Stimulated activated CD4-positive, alpha-beta T cell treated with anti-CD3 and anti-CD28 coated beads, Interleukin-4, amount 100 ng/mL, for 4 hours (primary cell): Measurements from ENCODE around the gene DMD.

Source experiments
- DNase-seq, 2 experiments: peaks; one replicate each; pipeline ENCODE4 v3.0.0-alpha.2; 2020

The DMD gene

DNA sequence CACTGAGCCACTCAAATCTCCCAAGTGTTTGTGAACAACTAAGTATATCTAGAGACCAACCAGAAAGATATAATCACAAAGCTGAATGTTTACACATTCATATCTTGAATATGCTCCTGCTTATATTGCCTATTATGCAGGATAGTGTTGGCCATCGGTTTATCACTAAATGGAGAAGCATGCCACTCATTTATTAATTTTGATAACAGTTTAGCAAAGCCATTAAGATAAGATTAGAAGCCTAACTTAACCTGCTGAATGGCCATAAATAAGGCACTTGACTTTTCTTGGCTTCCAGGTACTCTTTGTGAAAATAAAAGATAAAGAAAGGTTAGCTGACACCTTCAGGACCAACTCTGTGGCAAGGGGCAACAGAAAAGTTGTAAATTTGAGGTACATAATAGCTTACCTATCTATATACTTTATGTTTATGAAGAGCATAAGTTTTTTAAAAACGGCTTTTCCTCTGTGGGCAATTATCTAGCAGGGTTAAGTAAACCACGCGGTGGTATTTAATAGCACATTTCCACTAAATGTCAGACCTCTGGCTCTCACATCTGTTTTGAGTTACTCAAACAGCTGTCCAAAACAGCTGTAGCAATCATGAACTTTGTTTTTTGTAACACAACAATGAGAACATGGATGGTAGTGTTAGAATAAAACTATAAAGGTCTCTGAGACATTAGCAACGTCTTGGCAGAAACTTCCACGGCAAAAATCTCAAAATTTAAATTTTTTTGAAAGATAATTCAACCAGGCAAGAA is 2080.7 kb downstream of the DMD start:
- no peak for DNase-seq

DNA sequence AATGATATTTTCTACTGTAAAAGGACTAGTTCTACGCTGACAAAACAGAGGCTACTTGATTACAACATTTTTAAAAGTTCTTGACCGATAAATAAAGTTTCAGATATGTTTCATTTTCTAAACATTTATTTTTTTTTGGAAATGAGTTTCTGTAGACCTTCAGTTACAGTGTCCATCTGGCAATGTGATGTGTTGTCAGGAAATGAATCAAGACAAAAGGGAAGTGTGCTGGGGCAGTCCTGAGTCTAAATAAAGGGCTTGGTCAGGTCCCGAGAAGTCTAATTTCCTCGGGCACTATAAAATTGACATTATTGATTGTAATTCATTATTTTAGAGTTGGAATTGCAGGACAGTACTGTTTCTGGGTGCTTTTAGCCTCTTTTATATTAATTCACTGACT is 2082.5 kb downstream of the DMD start:
- no peak for DNase-seq

DNA sequence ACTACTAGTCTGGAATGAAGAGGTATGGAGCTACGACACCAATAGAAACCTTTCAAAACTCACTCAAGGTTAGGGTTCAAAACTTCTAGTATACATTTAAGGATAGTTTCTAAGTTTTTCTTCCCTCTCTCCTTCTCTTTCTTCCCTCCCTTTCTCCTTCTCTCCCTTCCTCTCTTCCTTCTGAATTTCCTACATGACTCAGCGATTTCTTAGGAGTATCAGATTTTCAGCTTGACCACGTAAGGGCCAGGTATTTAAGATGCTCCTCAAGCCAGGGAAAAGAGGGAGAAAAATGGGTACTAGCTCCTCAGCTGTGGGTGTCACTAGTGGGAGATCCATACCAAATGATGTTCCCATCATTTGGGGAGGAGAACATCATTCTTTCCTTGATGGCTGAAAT is 2083.6 kb downstream of the DMD start:
- no peak for DNase-seq

DNA sequence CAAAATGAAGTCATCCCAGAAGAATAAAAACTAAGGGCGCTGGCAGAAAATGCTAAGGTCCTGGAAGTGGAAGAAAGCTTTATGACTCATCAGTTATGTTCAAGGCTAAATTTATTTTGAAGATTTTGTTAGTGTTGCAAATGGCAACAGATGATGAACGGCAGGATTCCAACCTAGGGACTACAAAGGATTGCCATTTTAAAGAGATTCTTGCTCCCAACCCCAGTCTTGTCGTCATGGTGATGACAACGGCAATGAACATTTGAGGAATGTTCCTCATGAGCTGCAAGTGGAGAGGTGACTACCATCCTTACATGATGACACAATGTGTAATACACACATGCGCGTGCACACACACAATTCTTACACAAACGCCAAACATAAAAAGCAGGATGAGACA is 2085.1 kb downstream of the DMD start:
- no peak for DNase-seq

DNA sequence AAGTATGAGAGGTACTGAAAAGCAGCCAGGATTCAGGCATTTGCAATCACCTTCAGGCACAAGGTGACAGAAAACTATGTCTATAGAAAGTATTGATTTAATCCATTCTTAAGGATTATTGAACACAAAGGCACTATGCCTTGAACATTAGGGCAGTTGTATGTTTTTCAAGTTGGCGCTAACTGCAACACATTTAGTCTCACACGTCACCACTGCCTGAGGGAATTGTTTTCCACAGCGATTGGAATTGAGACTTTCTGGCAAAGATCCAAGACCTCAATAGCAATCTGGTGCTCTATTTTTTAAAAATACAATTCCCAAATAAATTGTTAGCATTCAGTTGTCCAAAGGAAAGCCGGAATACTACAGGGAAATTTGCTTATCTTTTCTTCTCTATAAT is 2086.8 kb downstream of the DMD start:
- DNase-seq, result no peak

DNA sequence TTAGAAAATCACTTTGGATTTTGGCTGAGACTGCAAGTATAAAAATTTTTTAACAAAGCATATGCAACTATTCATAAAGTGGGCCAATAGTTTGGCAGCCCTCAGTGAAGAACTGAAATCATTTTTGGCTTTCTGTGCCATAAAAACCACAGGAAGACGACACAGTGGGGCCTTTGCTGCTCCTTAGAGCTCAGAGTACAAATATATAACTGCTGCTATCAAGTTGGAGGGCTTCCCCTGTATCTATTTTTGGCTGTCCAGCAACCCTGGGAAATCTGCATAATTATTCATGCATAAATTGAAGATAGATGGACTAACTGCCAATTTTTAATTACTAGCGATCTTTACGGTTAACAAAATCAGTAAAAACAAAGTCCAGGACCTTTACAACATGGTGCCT is 2088.0 kb downstream of the DMD start:
- DNase-seq, result no peak

DNA sequence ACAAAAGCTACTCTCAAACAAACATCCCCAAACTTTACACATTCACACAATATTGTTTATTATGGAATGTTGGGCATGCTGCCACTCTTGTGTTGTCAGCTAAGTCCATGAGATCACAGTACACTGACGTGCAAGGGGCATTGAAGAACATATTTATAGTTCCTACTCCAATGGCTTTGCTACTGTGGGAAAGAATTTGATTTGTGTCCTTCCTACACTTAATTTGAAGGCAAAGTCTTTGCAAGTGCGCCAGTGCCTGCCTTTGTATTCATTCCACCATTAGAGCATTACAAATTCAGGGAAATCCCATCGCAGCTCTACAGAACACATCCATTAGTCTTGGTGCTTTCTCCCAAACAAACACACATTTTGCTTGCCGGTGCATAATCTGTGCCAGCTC is 2094.1 kb downstream of the DMD start:
- no peak for DNase-seq

DNA sequence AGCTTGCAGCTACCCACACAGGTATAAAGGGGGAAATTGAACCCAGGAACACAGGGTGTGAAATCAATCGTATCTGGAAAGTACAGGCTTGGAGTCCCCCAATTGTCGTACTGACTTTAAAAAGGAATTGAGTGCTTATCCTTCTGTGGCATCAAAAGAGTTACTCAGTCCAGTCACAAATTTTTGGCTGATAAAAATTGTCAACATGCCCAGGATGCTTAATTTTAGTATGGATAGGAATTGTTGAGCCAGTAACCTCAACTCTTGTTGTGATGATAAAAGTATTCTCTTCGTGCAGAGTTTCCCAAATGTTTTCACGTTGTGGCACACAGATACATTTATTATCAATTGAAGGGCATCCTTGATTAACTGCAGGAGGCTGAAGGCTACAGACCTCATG is 2096.0 kb downstream of the DMD start:
- no peak for DNase-seq

DNA sequence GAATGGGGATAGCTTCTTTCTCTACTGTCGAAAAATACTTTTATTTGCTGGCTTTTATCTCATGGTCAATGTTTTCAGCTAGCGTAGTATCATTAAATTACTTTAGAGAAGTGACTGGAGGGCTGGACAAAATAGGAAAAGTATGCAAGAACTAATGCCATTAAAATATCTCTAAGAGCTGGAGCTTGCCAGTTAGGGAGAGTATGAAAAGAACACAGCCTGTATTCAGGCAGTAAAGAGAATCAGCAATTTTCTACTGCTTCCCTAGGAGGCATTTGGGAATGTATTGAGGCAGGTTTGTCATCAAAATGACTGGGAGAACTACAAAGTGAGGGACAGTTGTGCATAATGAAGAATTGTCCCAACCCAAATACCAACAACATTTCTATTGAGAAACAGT is 2096.5 kb downstream of the DMD start:
- DNase-seq, result no peak

DNA sequence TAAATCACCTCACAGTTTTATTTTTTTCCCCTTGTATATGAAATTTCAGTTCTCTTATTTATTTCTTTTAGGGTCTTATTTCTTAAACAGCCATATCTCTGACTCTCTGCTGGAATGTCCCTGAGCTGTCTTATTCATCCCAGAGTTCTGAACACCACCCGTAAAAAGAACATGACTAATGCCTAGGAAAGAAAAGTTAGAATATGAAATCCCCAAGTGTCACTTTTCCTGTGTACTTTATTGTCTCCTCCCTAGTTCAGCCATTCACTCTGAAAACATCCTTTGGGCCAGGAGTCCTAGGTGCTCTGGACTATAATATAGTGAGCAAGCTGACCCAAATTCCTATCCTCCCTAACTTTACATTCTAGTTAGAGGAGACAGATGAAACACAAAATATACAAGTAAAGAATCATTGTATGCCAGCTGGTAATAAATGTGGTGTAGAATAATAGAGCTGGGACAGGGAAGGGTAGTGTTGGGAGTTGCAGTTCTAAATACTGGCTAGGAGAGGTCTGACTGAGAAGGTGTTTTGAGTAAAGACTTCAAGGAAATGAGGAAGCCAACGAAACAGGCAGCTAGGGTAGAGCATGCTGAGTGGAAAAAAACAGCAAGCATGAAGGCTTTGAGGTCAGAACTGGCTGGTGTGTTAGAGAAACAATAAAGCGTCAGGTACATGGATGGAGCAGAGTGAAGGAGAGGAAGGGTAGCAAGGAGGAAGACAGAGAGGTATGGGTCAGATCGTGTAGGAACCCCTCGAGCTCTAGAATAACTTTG is 2098.9 kb downstream of the DMD start:
- DNase-seq, result no peak

DNA sequence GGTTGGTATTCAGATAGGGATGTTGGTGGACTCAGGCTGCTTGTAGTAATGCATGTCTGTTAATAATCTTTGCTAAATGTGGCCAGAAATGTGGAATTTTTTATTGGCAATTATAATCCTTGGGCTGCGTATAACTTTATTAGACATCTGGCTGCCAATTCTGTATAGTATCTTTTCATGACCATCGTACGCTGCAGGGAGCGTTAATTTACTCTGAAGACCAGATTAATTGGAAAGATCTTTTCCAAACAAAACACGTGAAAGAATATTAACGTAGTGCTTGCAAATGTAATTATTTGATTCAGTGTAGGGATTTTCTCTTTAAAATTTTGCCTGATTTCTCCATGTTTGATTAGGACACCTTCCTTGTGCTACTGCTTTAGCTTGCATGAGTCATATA is 2100.7 kb downstream of the DMD start:
- no peak for DNase-seq

DNA sequence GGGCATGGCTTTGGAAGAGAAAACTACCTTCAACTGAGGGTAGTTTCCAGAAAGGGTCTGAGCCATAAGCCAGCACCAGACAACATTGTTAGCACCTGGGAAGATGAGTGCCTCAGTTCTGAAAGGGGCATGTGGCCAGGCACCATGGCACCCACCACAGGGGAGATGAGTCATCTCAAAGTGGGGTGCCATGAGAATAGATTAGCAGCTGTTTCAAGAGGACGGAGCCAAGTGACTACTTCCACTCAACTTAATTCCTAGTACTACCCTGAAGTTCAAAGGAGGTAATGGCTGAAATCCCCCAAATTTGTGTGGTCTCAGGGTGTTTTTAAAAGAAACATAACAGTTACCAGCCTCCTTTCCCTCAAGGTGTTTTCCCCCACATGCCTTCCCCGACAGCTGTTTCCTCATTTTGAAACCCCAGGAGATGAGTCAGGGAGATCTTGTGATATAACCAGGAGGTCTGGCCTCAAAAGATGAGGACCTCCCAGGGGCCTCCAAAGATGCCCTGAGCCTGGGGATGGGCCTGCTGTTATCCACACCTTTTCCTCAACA is 2111.7 kb downstream of the DMD start:
- no peak for DNase-seq

DNA sequence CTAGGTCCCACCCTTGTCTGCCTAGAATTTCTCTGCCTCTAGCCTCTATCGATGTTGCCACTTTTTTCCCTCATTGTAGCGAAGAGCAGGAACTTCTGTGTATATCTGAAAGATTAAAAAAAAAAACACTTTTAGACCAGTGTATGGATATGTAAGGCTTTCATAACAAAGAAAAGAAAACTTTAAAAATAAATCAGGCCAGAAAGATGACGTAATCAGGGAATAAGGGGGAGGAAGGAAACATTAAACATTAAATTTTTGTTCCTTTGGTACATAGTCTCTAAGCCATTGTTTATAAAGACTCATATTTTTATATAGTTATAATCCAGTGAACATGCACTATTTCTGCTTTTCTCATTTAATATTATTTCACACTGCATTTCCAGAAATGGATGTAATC is 2113.3 kb downstream of the DMD start:
- DNase-seq, result no peak

DNA sequence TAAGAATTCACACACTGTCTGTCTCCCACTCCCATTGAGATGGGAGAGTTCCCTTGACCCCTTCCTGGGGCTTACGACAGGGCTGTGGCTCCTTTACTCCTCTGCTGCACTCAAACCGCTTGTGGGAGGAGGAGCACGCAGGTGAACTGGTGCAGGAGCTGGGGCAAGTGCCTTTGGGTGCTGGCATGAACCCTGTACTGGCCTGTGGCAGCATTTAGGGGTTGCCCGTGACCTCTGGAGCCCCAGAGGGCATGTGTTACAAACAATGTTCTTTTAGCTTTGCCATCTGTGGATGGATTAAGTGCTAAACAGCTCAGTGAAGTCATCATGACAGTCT is 2117.7 kb downstream of the DMD start:
- DNase-seq, result no peak

DNA sequence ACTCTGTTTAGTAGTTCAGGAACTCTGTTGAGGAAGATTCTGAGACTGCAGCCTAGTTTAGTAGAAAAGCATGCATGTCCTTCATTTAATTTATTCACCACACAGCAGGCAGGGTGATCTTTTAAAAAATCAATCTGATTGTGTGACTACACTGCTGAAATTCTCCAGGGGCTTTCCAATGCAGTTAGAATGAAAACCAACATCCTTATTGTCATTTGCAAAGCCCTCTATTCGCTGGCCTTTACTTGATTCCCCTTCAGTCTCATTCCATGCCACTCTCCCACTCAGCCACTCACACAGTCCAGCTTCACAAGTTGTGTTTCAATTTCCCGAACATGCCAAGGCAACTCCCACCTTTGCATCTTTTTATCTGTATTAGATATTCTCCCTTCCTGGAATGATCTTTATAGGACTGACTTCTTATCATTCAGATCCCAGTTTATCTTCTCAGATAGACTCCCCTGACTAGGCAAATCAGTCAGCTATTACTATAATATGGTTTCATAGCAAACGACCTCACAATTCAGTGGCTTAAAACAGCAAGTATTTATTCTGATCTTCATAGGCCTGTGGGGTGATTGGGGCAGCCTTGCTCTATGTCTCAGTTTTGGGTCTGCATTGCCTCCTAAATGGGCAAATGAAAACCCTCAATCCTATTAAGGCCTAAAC is 2118.2 kb downstream of the DMD start:
- no peak for DNase-seq

DNA sequence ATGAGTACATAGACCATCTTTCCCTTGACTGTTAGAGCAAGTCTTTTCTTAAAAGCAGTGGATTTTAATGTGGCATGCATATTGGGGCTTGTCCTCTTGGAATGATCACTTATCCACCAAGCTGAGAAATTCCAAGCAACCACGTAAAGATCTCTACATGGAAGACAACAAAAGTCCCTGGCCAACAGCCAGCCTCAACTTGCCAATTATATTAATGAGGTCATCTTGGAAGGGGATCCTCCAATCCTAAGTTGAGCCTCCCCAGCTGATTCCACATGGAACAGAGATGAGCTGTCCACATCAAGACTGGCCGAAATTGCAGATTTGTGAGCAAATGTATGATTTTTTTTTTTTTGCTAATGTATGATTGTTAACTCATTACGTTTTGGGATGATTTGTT is 2118.9 kb downstream of the DMD start:
- DNase-seq, result no peak

DNA sequence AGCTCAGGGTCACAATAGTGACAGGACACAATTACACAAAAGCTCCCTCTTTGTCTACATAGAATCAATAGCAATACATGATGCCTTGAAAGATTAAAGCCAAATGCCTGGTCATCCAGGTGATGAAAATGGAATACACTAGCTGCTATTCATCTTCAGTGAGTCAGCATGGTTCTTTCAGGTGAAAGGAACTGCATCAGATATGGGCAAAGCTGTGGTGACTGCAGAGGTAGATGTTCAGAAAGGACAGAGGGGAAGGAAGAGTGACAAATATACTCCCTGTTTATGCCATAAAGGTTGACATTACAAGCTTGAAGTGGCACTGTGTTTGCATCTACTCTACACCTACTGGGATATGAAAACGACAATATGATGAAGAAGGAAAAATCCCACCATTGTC is 2119.5 kb downstream of the DMD start:
- no peak for DNase-seq

DNA sequence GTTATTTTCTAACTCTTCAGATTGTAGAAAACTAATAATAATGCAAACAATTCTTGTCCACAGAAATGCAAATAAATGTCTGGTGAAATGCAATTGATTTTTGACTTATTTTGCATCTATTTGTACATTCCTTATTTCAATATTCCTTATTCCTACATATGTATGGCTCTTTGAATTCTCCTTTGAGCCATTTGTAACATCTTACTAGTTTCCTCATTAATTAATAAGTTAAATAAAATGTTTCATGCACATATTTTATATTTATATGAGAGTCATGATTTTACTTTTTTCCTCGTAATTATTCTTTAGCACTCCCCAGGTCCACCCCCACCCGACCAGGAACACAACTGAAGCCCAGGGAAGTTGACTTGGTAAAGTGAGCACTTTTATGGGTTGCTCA is 2136.8 kb downstream of the DMD start:
- no peak for DNase-seq

DNA sequence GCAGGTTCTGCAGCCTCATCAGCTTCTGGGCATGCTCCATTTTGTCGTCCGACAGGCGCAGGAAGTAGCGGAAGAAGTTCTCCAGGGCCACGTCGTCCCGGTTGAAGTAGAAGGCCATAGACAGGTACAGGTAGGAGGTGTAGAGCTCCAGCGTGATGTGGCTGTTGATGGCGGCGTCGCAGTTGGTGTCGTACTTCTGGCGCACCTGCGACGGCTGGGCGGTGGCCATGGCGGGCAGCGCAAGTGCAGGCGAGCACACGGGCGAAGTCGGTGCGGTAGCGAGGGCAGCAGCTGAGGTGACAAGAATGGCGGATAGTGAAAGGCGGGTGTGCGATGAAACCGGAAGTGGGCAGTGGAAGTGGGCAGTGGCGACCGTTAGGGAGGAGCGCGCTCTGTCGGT is 2139.6 kb downstream of the DMD start, which contains the start of gene FTHL17:
Gene FTHL17, minus strand, starts transcription at position 317 of the 400 bp plus-strand sequence. Its CDS starts 88 bp downstream, at position 229.
- no peak for DNase-seq

DNA sequence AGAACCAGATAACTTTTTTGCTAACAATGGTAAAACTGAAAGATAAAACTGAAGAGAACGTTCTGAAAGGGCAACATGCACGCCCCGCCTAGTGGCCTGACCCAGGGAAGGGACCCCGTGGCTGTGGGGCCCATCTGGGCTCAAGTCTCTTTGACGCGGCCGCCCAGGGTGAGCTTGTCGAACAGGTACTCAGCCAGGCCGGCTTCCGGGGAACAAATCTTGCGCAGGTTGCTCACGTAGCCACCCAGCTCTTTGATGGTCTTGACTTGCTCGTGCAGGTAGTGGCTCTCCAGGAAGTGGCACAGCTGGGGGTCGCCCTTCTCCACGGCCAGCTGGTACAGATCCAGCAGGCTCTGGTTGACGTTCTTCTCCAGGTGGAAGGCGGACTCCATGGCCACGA is 2140.1 kb downstream of the DMD start:
- DNase-seq, result no peak

DNA sequence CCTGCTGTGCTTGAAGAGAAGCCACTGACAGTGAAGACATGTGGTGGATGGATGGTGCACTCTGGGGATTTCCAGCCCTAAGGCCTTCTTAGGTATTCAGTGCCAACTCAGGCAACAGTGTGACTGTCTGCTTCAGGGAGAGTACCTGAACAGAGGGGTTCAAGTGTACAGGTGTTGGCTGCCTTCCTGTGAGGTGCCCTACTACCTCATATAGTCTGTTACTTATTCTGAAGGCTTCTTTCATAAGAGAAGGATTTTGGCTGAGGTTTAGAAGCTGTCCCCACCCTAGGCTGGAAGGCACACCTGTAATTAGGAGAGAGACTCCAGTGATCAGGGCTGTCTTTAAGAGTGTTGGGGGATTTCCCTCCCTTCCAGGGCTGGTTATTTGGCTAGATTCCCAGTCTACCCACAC is 2141.3 kb downstream of the DMD start:
- no peak for DNase-seq
